ENCODE measurements around the gene GPN2. TPM values are rescaled to one million over a fixed set of nuclear protein-coding genes. Genes with fewer than 3 reads are reported as not detected.

The GPN2 gene
- total and polyA plus RNA-seq, 9 of the 15 experiments (the other 6 are each of a cell fraction or from before 2014, with no cell fraction given): 9.9 to 58.8 (median 20.4) TPM

GRCh38 chr1:26889551-26890466, at the start of gene GPN2 (continued):
- TF ChIP-seq CREB3L1 (IDR thresholded peaks at IDR 0.05; ENCODE audit: borderline replicate concordance, low read depth): peak; percentile 57
- TF ChIP-seq MAX (CRISPR knock-in tag; IDR thresholded peaks at IDR 0.05): peak; percentile 88
- peak; percentile 72 for TF ChIP-seq HDAC2 (IDR thresholded peaks at IDR 0.05)
- TF ChIP-seq ZBTB1 (CRISPR knock-in tag; IDR thresholded peaks at IDR 0.05; ENCODE audit: borderline replicate concordance, low read depth): peak; percentile 86
- TF ChIP-seq CHCHD3 (CRISPR knock-in tag; IDR thresholded peaks at IDR 0.05): no peak
- TF ChIP-seq GATAD2A (IDR thresholded peaks at IDR 0.05): 0 out of 2 replicates have a peak, but pooled peaks have one; percentile 59
- TF ChIP-seq ZNF444 (CRISPR knock-in tag; IDR thresholded peaks at IDR 0.05): no peak
- no peak for TF ChIP-seq ZNF408 (CRISPR knock-in tag; IDR thresholded peaks at IDR 0.05; ENCODE audit: low read depth)
- TF ChIP-seq FOXA1 (IDR thresholded peaks at IDR 0.05; ENCODE audit: borderline replicate concordance): no peak
- TF ChIP-seq NFATC3 (IDR thresholded peaks at IDR 0.05): no peak
- TF ChIP-seq BCOR (IDR thresholded peaks at IDR 0.05): peak; percentile 95
- TF ChIP-seq TSC22D4 (tag; IDR thresholded peaks at IDR 0.05): no peak
- TF ChIP-seq ZNF253 (CRISPR knock-in tag; conservative IDR thresholded peaks at IDR 0.05): no peak
- peak; percentile 24; the same call in 1 of the 2 replicates for TF ChIP-seq SOX6 (IDR thresholded peaks at IDR 0.05)
- TF ChIP-seq PYGO2 (tag; IDR thresholded peaks at IDR 0.05): no peak
- peak in 1 of 2 experiments; percentile 64; a peak in 2 of 4 replicates for TF ChIP-seq RCOR1 (IDR thresholded peaks at IDR 0.05; ENCODE audit: borderline replicate concordance in 1 of 2, low read depth in 2 of 2, low read length in 2 of 2)
- TF ChIP-seq CEBPB (tag; IDR thresholded peaks at IDR 0.05): no peak
- TF ChIP-seq BHLHE40 (IDR thresholded peaks at IDR 0.05; ENCODE audit: low read length): peak; percentile 47; the same call in 1 of the 2 replicates
- TF ChIP-seq ZFP1 (CRISPR knock-in tag; IDR thresholded peaks at IDR 0.05): no peak
- no peak for TF ChIP-seq HEY1 (CRISPR knock-in tag; IDR thresholded peaks at IDR 0.05; ENCODE audit: borderline replicate concordance)
- no peak for TF ChIP-seq ATF3 (IDR thresholded peaks at IDR 0.05)
- peak; percentile 62; the same call in 1 of the 2 replicates for TF ChIP-seq ATF3 (CRISPR knock-in tag; conservative IDR thresholded peaks at IDR 0.05)
- TF ChIP-seq ZNF23 (CRISPR knock-in tag; IDR thresholded peaks at IDR 0.05): no peak
- TF ChIP-seq PBX2 (CRISPR knock-in tag; IDR thresholded peaks at IDR 0.05; ENCODE audit: low read depth): 0 out of 2 replicates have a peak, but pooled peaks have one; percentile 2
- no peak for TF ChIP-seq PBX2 (tag; conservative IDR thresholded peaks at IDR 0.05; ENCODE audit: low read depth)

All from K562 (cell line).